Stimulated activated CD8-positive, alpha-beta memory T cell treated with anti-CD3 and anti-CD28 coated beads, Interleukin-15, amount 100 ng/mL, for 48 hours (primary cell): ENCODE data around the gene SCRN1.

ENCODE experiments used
- DNase-seq, 2 donors: peaks; one replicate each; pipeline ENCODE4 v3.0.0-alpha.2; 2020; ENCODE audit warnings: low read depth in 2 of 2

Gene SCRN1

DNA sequence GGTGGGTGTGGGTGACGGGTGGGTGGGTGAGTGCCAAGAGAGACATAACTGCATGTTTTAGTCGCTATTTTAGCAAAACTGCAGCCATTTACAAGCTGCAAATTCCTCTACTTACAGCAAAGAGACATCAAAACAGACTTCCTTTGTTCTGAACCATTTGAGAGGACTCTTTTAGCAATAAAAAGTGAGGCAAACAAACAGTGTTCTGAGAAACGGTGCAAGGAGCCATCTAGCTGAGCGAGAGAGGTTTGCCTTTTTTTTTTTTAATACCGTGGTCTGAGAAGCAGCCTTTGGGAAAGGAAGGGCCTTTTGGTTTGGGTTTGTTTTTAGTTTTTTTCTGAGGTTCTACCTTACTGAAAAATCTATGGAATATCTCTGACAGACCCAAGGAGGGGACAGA, 62.9 kb downstream of the SCRN1 start:
- no peak for DNase-seq

DNA sequence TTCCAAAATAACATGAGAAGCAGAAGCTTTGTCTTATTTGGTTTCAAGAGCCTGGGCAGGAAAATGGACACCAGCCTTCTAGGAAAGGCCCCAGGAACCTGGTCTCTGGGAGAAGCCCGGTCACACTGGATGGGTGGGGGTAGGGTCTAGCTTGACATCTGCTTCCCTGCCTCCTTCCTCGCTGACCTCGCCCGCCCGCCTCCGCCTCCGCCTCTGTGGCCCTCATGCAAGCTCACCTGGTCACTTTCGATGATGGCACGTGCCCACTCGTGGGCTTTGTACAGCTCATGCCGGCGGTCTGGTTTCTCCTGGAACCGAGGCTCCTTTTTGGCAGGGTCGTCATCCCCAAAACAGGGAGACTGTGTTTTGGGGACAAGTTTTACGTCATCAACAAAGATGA, 63.4 kb downstream of the SCRN1 start:
- no peak for DNase-seq

DNA sequence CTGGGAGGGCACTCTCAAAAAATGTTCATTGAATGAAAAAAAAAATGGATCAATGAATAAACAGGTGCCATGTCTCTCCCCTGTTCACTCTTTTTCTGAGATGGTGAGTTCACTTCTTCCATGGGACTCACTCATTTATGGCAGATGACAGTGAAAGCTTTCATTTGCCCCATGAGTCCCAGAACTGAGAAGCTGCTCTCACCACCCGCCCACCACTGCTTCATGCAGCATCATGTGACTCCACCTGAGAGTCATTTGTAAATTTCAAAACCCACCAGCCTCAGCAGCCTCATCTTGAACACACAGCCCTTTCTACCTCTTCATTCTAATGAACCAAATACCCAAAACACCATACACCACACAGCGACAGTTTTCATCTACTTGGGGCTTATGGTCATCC, 64.9 kb downstream of the SCRN1 start:
- DNase-seq = peak in 1 of 2 donors; percentile 28

DNA sequence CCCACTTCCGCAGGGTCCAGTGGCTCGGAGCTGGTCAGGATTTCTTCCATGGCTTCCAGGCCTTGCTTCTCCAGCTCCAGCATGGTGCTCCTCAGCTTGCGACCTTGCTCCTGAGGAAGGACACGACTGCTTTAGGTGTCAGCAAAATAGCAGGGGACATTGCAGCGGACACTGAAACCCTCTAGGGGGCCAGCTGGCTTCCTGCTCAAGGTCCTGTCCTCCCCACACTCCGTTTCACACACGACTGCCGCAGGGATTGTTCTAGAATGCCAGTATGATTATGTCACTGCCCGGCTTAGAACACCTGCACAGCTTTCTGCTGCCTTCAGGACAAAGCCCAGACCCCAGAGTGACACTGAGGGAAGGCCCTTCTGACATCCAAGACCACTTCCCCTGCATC, 65.6 kb downstream of the SCRN1 start:
- no peak for DNase-seq

DNA sequence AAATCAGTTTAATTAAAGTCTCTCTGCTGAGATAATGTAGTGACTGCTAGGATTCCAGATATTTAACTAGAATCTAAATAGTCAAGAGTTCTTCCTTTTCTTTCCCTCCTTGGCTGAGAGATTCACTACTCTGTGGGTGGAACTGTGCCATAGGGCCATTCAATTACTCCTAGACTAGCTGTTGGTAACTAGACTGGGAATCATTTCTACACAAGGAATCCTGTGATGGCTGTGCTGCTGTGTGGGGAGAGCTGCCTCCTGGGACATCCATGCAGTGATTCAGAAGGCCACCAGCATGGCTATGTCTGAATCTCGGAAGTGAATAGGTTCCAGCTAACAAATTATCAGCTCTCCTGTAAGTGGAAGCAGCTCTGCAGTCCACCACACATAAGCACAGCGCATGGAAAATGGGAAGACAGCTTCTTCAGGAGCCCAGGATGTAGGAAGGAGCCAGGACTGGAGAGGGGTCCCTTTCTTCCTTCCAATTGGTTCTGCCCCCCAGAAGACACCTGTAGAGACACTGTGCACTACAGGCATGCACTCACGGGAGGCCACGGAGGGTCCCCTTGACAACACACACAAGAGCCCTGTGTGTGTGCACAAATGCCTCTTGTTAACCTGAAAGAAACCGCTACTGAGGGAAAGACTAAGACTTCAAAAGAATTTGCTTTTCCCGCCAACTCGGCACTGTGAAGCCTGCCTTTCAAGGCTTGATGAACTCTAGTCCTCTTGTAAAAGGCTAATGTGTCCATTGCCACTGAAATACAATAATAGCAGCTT, 66.5 kb downstream of the SCRN1 start:
- DNase-seq = no peak

DNA sequence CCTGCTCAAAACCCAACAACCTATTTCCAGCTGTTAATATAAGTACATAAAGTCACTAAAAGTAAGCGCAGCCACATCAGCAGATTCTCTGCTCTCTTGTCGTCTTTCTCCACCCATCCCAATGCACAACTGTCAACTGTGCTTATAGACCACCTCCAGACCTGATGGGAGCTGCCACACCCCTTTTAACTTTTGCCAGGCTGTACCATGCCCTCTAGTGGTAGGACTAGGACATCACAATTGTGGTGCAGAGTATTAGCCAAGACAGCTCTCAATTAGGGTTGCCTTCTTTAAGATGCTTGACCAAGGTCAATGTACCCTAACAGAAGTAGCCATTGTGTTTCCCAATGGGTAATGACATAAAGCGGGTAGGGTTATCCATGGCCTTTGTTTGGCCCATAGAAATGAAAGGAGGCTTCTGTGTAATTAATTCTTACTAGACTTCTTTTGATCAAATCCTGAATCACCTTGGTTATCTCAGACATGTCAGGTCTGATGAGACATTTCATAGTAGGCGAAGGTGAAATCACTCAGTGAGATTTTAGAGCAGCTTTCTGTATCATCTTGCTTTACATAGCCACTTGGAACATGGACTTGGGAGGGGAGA, 68.1 kb downstream of the SCRN1 start:
- peak; percentile 12 to 15 for DNase-seq

DNA sequence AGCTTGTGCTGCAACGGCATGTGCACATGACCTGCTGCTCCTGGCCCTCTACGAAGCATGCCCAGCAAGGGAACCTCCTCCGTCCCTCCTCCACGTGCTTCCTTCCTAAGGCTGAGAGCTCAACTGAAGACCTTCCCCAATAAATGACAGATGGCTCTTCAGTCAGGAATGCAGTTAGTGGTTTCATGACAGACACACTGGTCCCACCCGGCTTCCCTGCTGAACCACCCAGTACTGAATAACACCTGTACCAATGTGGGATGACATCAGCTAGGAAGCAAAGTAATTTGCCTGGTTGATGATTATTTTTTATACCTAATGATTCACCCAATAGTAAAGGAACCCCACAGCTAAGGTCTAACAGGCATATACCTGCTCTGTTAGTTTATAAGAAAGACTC, 69.1 kb downstream of the SCRN1 start:
- no peak for DNase-seq

DNA sequence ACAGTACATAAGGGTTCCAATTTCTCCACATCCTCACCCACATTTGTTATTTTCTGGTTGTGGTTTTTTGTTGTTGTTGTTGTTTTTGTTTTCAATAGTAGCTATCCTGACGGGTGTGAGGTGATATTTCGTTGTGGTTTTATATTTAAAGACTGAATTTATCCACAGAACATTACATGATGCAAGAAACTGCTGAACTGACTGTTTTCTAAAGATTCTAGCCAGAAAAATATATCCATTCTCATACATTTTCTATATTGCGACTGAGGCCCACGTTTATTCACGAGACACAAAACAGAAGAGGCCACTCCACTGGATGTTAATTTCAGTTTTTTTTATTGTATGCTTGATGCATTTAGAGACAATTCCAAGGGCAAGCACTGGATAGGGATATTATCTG, 69.8 kb downstream of the SCRN1 start:
- no peak for DNase-seq

DNA sequence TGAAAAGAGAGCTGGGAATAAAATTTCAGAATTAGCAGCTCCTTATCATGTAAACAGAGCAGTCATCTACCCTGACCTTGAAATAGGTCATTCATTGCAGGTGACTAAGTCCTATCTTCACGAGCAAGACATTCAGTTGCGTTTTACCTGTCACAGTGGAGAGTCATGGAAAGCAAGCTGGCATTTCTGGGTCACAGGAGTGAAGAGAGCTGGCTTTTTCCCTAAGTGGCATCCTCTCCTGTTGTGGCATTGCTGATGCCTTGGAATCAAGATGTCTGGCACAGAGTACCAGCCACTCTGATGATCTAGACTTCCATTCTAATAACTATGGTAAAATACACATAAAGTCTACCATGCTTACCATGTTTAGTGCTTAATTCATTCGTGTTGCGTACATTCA, 70.8 kb downstream of the SCRN1 start:
- DNase-seq = no peak

DNA sequence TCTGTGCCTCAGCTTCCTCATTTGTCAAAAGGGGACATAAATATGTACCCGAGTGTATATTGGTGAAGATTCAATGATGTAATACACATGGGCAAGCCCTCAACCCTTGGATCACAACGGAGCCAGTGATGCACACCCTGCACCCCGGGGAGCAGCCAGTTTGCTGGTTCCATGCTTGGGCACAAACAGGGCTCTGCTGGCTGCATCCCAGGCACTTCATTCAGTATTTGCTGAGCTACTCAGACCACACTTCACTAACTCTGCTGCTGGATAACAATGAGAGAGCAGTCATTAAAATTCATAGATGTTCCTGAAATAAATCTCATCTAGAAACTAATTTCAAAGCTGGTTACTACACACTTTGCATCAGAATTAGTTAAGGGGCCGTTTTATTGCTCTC, 72.0 kb downstream of the SCRN1 start:
- no peak for DNase-seq

DNA sequence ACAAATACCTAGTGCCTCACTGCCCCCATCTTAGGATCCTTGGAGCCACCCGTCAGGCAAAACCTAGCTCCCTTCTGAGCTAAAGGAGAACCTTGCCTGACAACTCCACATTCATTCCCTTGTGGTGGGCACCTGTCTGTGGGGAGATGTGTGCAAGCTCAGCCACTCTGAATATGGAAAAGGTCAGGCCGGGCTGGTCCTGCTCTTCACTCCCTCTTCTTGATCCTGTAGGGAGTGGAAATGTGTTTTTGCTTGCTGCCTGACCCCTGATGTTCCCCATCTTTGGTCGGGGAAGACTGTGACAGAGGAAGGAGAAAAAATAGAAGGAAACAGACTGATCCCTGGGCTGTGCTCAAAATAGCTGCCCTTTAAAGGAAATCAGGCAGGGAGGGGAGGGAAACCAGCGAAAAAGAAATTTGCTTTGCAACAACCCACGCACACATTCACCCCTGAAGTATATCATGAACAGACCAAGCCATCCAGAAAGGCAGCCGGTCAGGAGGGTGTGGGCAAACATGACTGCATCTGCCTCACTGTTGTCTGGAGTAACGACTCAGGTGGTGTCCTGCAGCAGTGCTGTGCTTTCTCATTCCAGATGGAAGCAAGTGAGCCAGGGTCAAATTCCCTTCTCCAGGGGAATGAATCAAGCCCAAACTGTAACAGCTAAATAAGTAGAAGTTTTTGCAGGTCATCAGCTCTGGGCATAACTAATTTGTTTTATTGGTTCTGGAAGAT, 74.0 kb downstream of the SCRN1 start:
- no peak for DNase-seq

DNA sequence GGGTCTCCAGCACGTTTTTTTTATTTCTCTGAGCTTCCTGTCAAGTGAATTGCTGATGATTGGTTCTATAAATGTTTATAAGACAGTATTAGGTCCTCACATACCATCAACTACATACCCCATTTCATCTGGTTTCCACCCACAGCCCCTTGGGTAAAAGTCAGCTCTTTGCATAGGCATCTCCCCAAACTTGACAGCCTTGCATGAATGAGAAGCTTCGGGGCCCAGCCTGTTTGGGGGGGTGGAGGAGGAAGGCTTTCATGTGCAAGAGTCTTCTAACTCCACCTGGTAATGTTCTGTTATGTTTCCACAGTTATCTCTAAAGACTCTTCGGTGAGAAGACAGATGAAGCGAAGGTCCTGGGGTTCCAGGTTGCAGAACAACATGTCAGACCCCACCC, 75.4 kb downstream of the SCRN1 start:
- DNase-seq = no peak

DNA sequence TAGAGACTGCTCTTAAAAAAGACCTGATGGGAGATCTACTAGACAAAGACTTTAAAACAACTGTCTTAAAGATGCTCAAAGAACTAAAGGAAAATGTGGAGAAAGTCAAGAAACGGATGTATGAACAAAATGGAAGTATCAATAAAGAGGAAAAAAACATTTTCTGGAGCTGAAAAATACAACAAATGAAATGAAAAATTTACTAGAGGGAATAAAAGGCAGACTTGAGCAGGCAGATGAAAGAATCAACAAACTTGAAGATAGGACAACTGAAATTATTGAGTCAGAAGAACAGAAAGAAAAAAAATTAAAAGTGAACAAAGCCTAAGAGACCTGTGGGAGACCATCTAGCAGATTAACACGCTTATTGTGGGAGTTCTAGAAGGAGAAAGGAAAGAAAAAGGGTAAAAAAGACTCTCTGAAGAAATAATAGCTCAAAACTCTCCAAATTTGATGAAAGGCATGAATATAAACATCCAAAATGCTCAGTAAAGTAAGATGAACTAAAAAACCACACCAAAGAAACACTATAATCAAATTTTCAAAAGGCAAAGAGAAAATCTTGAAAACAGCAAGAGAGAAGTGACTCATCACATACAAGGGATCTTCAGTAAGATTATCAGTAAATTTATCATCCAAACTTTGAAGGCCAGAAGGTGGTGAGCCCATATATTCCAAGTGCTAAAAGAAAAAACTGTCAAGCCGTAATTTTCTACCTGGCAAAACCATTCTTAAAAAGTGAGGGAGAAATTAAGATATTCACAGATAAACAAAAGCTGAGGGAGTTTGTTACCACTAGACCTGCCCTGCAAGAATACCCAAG, 83.2 kb downstream of the SCRN1 start:
- no peak for DNase-seq

DNA sequence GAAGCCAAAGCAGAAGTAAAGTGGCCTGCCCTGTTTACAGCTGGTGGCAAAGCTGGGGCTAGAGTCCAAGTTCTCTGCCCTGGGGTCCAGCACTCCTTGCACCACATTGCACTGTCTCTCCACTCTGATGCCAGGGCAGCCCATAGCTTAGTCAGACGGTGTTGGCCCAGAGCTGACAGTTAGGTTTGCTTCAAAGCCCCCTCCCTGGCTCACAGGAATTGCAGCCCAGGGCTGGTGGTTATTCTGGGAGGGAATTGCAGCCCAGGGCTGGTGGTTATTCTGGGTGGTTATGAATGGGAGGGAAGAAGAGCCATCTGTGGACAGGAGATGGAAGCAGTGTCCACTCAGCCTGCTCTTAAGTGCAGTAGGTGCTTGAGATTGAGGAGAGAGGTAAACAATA, 88.9 kb downstream of the SCRN1 start:
- DNase-seq = no peak

DNA sequence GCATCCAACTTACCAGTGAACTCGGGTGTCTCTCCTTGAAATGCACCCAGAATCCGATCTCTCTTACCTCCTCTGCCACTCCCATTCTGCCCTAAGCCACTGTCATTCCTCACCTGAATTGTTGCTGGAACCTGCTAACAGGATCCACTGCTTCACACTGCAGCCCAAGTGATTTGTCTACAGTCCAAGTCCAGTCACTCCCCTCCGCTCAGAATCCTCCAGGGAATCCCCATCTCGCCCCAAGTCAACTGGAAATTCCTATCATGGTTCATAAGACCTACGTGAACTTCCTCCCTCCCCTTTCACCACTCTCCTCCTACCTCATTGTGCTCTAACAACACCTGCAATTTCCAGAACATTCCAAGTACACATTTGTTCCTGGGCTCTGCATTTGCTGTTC, 91.3 kb downstream of the SCRN1 start:
- DNase-seq = no peak

DNA sequence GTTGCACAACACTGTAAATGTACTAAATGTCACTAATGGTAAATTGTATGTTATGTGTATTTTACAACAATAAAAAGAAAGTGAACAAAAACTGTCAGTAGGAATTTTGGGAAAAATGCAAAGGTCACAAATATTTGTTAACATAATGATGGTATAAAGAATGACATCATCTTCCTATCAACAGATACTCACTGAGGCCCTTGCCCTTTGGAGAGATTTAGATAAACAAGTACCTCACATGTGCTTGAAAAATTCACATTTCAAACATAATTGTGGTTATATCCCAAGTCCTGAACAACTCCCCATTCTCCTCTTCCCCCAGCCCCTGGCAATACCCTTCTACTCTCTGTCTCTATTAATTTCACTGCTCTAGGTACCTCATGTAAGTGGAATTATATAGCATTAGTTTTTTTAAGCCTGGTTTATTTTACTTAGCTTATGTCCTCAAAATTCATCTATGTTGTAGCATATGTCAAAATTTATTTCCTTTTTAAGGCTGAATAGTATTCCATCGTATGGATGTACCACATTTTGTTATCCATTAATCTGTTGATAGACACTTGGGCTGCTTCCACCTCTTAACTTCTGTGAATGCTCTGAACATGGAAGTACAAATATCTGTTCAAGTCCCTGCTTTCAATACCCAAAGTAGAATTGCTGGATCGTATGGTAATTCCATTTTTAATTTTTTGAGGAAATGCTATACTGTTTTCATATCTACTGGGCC, 92.8 kb downstream of the SCRN1 start:
- no peak for DNase-seq

DNA sequence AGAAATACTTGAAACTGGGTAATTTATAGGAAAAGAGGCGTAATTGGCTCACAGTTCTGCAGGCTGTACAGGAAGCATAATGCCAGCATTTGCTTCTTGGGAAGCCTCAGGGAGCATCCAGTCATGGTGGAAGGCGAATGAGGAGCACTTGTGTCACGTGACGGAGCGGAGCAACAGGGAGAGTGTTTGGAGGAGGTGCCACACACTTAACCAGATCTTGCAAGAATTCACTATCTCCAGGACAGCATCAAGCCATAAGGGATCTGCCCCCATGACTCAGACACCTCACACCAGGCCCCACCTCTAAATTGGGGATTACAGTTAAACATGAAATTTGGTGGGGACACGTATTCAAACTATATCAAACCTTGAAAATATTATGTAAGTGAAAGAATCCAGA, 94.0 kb downstream of the SCRN1 start:
- DNase-seq = no peak

DNA sequence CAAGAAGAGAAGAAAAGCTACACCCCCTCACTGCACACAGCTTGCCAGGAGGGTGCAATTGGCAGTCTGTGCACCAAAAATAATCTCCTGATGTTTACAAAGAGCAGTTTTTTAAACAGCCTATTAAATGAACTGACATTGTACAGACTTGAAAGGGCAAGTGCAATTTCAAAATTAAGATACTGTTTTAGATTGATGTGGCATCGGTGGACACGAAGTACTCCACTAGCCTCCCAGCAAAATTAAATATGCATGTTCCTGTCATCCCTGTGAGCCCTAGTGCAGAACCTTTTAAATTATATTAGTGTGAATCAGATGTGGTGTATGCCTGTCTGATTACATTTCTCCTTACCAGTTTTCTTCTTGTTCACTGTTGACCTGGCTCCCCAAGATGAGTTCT, 95.3 kb downstream of the SCRN1 start:
- no peak for DNase-seq

DNA sequence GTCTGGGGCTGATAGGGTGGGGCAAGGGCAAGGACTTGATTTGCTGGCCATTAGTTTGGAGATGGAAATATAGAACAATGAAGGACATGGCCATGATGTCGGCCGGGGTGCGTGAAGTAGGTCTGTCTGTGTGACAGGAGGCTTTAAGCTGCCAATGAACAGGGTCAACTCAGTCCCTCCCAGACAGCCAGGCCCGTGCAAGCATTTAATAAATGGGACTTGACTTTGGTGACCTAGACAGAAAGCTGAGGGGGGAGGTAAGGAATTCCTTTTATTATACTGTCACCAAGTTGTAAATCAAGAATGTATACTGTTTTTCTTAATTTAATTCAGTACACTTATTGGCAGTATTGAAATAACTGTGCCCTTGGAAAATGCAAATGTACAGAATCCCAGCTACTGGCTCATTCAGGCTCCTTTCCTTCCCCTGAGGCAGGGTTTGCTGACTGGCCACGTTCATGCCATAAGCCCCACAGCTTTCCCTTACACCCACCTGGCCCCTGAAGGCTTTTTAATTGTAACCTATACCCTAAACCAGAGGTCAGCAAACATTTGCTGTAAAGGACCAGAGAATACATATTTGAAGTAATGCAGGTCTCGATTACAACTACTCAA, 96.1 kb downstream of the SCRN1 start:
- no peak for DNase-seq

DNA sequence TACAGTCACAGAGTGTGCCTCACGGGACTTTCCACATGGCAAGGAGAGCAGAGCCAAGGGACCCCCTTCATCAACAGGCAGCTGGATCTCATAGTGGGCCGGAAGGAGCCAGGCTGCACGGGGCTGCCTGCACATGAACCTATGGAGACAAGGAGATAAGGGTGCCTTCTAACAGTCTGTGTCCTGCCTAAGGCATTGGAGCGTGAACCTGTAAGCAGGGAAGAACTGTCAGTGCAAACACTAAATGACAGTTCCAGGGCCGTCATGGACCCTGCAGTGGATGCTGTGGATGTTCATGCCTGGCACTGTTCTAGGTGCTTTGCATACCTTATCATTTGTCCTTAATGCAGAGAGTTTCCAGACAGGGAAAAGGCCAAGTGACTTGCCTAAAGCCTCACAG, 97.4 kb downstream of the SCRN1 start:
- no peak for DNase-seq

DNA sequence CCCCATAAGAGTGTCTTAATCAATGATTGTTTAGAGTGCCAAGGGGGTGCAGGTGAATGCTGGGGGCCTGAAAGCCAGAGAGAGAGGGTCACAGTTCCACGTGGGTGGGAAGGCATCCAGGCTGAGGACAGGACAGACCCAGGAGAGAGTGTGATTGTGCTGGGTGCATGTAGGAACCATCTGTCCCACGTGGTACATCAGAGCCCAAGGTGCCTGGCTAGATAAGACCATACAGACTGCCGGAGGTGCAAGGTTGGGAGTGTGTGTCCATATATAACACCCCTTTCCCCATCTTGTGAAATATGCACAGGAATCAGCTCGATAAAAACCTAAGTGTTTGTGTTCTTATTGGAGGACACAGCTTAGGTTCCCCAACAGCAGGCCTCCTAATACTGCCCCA, 97.8 kb downstream of the SCRN1 start:
- no peak for DNase-seq
